HG03558 (cell line): ENCODE results near the gene POLN.
A peak's percentile ranks its signal among the peaks of the same experiment; 100 is the strongest.

Source experiments
- ATAC-seq: cut with Tn5 transposase; IDR thresholded peaks from one replicate; pipeline ENCODE4 v1.9.1; 2021; ENCODE audit warnings: moderate number of reproducible peaks; ENCODE audit not compliant: unreplicated experiment; ENCODE audit errors: extremely low read depth

POLN gene

DNA sequence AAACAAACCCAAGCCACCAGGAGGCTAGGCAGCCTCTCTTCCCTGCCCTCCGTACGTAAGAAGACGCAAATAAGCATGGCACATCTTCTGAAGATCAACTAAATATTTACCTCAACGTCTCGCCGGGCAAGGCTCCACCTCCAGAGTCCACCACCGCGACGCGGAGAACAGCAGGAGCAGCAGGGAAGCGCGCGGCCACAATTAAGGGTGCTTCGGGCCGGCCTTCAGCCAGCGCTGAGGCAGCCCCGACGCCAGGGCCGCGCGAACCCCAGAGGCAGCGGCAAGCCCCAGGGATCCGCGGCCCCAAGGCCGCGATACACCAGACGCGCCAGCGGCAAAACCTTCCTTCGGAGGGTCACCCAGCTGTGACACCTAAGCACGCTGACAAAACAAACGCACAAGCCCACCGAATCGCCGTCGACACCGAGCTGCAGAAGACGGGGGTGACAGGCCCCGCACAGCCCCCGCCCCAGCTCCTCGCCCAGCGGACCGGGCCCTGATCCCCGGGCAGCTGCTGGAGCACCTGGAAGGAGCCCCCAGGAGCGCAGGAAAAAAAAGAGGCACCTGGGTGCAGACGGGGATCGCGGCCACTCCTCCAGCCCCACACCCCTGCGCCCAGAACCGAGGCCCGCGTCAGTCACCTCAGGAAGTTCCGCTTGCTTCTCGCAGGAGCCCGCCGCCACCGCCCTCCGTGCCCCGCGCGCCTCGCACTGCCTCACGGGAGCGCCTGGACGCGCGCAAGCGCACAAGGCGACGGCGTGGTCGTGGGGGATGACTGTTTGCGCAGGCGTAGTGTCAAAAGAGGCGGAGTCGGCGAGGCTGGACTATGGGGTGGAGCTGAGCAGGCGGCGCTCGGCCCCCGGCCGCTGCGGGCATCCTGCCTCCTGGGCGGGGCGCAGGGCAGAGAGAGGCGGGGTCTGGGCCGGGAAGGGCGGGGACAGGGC, at the start of gene POLN, which contains the start of gene HAUS3:
Gene POLN, minus strand, starts transcription at position 712 of the 944 bp plus-strand sequence. CDS start 12,890 bp downstream, outside the sequence.
Gene HAUS3, minus strand, starts transcription at position 712 of the 944 bp plus-strand sequence. CDS start 1,175 bp downstream, outside the sequence.
- ATAC-seq, result peak; percentile 67

DNA sequence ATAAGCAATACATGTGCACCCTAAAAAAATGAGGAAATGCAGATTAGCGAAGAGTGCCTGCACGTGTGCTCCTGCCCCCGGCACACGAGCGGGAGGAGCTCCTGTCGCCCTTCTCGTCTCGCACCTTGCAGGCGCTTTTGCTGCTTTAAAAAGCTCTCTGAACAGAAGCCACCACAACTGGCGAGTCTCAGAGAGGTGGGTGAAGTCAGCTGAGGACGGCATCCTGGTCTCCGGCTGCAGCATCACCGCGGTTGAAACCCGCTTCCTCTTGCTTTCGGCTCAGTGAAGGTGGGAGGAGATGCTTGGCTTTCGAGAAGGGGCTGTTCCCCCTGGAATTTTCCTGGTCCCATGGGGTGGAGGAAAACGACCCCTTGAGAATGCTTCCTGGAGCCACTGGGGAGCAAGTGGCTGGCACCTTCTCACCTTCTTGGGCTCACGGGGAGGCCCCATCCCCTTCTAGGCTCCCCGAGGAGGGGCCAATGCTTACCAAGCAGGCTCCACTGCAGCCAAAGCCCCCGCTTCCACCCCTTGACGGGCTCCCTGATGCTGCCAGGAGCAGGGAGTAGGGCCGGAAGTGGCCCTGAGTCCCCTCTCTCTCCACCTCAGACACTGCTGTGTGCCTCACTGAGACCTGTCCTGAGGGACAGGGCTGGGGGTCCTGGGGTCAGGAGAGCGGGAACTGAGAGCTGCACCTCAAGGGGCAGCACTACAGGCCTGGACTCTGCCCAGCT, 49.2 kb upstream of the POLN start:
- no peak for ATAC-seq

DNA sequence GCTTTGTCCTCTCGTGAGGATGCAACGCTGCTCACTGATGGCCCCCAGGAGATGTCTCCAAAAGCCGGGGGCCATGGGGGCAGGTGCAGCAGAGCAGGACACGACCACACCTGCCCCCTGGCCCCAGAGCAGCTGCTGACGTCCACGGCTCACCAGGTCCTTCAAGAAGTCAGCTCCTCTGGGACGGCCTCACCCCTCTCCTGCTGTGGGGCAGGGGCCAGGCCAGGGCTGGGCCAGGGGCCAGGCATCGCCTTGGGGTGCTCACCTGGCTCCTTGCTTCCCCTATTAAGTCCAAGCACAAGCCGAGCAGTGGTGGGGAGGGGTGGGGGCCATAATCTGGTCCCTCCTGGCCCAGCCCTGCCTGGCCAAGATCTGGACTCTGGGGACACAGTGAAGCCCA, 48.6 kb upstream of the POLN start:
- ATAC-seq, result no peak

DNA sequence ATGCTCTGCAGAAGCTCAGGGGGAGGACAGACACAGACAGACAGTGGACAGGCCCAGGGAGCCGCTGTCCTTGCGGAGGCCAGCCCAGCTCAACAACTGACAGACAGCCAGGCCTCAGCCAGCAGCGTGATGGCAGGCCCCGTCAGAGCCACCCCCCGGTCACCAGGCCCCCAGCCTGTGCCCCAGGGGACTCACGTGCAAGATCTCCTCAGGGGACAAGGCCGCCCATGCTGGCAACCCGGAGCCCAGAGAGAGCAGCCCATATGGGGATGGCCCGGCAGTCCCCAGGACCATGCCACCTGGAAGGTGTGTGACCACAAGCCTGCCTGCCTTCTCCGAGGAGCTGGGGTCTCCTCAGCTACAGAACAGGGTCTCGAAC, 48.0 kb upstream of the POLN start:
- no peak for ATAC-seq

DNA sequence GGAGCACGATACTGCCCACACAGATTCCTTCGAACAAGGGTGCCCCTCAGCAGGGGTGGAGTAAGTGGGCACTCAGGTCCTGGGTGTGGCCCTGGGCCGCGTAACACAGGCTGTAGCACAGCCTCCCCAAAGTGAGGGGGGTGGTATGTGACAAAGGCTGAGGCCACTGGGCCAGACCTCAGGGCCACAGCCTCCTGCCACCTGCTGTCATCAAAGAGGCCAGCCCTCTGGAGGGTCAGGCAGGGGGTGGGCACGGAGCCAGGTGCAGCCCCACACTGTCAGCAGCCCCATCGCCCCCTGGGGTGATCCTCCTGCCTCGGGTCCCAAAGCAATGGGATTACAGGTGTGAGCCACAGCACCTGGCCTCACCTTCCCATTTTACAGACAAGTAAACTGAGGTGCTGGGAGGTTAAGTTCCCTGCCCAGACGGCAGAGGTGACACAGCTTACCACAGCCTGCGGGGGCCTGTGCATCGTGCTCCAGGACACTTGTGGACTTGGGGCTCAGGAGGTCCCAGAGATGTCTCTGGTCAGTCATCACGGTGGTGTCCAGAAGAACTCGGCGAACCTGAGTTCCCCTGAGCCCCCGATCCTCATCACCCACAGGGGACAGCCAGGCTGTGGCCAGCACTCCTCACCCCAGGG, 47.5 kb upstream of the POLN start:
- no peak for ATAC-seq

DNA sequence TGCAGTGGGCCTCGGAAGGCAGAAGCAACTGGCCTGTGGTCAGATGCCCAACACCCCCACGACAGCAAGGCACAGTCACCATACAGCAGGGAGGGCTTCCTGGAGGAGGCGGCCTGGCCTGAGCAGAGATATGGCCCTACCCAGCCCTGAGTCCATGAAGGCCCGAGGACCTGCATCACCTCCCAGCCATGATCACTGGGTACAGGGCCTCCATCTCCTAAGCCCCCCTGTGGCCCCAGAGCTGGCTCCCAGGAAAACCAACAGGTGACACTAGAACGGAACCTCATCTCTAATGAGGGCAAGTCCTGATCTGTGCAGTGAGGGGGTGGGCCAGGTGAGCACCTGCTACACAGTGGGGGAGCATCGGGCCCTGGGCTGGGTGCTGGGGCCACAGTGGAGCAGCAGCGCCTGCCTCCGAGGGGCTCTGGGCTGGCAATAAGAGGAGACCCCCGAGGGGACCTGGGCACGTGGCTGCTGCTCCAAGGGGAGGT, 46.2 kb upstream of the POLN start:
- no peak for ATAC-seq

DNA sequence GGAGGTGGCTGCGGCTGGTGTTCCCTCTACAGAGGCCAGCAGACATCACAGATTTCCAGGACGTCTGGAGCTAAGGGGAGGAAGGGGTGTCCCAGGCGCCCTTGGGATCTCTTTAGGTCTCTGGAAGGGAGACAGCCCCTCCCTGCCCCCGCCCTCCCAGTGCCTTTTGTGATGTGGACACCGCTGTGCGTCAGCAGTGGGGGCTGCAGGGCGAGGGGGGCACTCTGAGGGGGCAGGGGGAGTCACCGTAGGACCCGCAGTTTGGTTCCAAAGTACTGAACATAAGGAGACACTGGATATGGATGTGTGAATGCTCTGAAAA, 45.6 kb upstream of the POLN start:
- ATAC-seq, result no peak

DNA sequence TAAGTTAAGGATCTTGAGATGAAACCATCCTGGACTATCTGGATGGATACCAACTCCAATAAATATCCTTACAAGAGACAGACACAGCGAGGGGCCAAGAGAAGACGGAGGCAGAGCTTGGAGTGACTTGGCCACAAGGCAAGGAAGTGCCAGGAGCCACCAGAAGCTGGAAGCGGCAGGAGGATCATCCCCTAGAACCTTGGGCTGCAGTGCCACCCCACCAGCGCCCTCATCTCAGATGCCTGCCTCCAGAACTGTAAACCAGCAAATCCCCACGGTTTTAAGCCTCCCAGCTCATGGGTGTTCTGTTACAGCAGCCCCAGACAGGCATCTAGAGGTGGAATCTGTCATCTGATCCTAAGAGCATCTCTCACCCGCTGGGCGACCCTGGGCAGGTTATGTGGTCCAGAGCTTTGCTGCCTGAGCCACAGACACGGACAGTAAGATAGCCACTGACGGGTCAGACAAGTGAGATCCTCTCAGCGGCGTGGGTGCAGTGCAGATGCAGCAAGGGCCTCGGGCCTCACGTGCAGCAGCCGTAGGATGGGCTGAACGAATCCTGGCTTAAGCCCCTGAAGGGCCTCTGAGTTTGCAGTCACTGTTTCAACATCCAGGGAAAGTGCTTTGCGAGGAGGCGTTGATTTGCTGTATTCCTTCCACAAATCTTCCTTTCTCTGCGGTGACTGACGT, 45.1 kb upstream of the POLN start:
- no peak for ATAC-seq

DNA sequence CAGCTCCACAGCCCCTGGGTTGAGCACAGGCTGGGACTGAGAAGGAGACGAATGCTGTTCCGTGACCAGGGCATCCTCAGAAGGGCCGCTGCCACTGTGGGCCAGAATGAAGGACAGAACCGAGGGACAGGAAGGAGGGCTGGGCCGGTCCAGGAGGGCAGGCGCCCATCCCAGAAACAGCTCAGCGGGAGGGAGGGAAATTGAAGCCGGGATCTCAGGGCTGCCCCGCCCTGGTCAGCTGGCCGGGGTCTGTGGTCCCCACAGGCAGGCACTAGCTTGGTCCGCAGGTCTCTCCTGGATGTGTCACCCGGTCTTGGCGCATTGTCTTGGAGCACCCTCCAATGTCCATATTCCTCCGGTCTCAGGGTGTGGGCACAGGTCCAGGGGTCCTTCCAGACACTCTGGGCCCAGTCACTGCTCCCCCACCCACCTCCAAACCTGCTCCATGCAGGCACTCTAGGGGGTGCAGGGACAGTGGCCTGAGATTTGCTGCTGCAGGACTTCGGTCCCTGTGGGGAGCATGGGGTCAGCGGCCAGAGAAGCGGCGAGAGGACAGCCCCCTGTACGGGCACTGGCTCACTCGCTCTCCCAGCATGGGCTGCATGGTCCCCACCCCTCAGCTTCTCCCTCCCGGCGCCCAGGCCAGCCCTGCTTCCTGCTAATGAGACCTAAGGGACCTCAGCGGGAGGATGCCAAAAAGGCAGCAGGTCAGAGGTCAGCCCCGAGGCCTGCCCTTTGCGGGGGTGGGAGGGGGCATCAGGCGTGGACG, 43.9 kb upstream of the POLN start:
- no peak for ATAC-seq

DNA sequence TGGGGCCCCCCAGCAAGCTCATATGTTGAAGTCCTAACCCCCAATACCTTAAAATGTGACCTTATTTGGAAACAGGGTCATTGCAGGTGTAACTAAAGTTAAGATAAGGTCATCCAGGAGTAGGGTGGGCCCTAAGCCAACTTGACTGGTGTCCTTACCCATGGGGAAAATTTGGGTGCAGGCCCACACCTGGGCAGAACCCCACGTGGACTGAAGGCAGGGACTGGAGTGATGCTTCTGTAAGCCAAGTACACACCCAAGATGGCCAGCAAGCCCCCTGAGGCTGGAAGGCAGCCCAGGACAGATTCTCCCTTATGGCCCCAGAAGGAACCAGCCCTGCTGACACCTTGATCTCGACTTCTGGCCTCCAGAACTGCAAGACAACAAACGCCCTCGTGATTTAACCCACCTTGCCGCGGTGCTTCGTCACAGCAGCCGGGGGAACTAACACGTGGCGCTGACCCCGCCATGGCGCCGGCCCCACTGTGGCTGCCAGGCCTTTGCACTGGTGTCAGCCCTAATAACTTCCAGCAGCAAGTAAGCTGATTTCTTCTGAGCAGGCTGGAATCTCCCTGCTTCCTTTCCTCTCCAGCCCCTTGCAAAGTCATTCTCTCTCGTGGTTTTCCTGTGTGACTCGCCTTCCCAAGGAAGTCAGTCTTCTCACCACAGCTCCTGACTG, 43.2 kb upstream of the POLN start:
- ATAC-seq, result no peak

DNA sequence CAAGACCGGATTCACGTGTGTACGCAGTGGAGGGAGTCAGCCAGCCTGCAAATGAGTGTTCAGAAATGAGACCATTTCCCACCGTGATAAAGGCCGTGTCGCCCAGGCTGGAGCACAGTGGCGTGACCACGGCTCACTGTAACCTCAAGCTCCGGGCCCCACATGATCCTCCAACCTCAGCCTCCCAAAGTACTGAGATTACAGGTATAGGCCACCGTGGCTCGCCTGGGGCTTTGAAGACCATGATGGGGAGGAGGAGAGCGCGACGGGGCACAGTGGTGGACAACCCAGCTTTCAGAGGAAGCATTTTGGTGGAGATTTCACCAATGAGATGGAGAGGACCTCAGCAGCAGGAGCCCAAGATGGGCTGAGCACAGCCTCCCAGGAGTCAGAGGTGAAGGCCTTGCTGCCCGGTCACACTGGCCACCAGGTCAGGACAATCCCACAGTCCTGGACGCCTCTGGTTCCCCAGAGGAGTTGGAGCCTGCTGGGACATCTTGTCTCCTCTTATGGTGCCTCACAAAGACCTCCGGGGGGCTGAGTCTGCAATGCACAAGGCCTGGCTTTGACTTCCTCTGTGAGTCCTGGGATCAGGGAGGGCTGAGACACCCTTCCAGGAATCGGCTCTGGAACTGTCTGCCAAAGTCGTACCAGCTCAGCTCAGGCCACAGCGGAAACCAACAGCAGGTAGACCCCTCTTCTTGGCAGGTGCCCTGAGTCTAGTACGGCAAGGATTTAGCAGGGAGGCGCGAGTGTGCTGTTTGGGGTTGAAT, 42.4 kb upstream of the POLN start:
- no peak for ATAC-seq

DNA sequence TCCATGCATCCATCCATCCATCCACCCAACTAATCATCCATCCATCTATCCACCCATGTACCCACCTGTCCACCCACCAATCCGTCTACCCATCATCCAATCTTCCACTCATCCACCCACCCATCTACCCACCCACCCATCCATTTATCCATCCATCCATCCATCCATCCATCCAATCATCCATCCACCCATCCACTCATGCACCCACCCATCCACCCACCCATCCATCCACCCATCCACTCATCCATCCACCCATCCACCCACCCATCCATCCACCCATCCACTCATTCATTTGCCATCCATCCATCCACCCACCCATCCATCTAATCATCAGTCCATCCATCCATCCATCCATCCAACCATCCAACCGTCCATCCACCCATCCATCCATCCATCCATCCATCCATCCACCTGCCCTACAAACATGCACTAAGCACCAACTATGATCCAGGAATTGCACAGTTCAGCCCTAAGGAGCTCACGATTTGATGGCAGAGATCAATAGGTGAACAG, 41.3 kb upstream of the POLN start:
- ATAC-seq, result no peak

DNA sequence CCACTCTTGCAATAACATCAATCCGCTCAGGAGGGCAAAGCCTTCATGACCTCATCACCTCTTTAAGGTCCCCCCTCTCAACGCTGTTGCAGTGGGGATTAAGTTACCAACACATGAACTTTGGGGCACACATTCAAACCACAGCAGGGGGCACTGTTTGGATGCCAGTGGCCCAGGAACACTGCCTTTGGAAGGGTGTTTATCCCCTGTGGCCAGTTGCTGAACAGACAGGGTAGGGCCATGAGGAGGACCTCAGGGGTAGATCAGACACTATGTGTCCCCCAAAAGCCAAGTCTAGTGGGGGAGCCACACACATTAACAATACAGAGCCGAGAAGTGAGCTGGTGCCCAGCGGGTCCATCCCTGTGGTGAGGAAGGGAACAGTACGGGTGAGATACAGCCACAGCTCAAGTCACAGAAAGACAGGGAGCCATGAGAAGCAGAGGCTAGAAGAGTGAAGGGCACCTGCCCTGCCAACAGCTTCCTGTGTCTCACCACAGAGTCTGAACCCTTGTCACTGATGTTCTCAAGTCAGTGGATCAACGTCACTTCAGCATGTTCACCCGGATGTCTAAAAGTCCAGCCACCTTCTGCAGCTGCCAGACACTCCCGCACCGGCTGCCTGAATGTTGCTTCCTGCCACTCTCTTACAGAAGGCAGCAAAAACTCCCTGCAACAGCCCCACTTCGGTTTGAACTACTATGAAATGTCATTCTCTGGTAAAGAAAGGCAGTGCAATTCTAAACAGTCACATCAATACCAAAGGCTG, 39.8 kb upstream of the POLN start:
- no peak for ATAC-seq

DNA sequence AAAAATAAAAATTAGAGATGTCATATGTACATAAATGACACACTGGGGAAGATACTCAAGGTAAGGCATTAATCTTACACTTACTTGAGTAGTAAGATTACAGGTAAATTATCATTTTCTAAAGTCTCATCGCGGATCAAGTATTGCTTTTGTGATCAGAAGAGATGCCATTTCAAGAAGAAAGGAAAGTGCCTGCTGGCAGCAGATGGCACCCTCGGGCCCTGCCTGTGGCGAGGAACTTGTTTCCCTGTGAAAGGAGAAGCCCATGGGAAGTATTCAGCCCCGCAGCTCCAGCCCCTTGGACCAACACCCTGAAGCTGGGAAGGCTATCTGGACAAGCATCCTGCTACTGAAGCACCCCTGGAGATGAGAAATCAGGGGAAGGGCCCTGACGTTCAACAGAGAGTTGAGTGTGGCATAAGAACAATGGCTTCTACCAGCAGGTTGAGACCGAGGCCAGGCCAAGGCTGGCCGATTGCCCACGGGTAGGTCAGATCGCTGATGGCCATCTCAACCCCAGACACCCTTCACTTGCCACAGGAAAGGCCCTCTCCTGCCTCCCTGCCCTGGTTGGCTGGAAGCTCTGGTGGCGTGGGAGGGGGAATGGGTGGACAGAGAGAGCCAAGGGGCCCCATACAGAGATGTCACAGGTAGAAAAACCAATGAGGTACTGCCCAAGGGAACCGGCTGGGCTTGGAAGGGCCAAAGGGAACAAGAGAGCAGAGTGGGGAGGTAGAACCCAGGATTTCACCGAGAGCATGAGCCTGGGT, 38.8 kb upstream of the POLN start:
- no peak for ATAC-seq

DNA sequence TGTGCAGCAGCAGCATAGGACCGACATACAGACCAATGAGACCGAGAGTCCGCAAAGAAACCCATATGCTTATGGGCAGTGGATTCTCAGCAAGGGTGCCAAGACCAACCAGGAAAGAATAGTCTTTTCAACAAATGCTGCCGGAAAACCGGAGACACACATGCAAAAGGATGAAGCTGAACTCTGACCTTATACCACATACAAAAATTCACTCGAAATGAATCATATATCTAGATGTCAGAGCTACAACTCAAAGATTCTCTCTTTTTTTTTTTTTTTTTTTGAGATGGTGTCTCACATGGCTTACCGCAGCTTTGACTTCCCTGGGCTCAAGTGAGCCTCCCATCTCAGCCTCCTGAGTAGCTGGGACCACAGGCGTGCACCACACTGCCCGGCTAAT, 36.0 kb upstream of the POLN start:
- ATAC-seq, result no peak

DNA sequence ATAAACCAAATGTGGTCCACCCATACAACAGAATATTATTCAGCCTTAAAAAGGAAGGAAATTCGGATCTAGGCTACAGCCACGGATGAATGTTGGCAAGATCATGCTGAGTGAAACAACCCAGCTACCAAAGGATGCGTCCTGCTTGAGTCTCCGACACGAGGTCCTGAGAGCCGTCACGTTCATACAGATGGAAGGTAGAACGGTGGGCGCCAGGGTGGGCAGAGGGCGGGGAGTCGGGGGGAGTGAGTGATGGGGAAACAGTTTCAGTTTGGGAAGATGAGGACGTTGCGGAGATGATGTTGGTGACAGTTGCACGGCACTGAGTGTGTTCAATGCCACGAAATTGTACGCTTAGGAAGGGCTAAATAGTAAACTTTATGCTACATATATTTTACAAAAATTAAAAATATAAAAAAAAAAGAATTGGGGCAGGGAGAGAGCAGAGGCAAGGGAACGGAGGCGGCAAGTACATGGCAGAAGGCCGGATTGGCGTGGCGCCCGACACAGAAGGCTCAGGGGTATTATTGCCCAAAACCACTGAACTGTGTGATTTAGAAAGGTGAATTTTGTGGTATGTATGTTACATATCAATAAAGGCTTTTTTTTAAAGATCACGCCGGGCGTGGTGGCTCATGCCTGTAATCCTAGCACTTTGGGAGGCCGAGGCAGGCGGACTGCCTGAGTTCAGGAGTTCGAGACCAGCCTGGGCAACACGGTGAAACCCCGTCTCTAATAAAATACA, 34.8 kb upstream of the POLN start:
- no peak for ATAC-seq
